Hepatic stellate cell (primary cell): ENCODE measurements around the gene XKR8.
"Not testable (repeated sequence)": the region's sequence is repeated elsewhere in the genome, so short reads cannot be mapped to it uniquely, and the experiment has no call there.

Source experiments
- DNase-seq: peaks from one replicate; pipeline ENCODE4 v3.0.0; 2011; ENCODE audit warnings: low spot score

The XKR8 gene

GRCh38 chr1:27990920-27991537 is 31.3 kb downstream of the XKR8 start:
- DNase-seq = no peak

- DNase-seq = no peak
Observed at GRCh38 chr1:27992276-27992675, 32.5 kb downstream of the XKR8 start.

- DNase-seq = no peak
Observed at GRCh38 chr1:27993241-27993640, 33.5 kb downstream of the XKR8 start.

GRCh38 chr1:27994060-27994459 is 34.3 kb downstream of the XKR8 start:
- no peak for DNase-seq

- not testable (repeated sequence) for DNase-seq
Observed at GRCh38 chr1:27994526-27994925, 34.8 kb downstream of the XKR8 start.

- DNase-seq = no peak
Observed at GRCh38 chr1:27999055-27999454, 39.3 kb downstream of the XKR8 start.

- DNase-seq = no peak
Observed at GRCh38 chr1:28002600-28002999, 42.8 kb downstream of the XKR8 start.

GRCh38 chr1:28003117-28003516 is 43.3 kb downstream of the XKR8 start:
- DNase-seq = not testable (repeated sequence)

- no peak for DNase-seq
Observed at GRCh38 chr1:28010969-28011368, 51.2 kb downstream of the XKR8 start.
